ENCODE data around the gene RBBP8. TPM values are rescaled to one million over a fixed set of nuclear protein-coding genes. Genes with fewer than 3 reads are reported as not detected.

Gene RBBP8
- total and polyA plus RNA-seq, 7 experiments from 2014 or later, result 0.59 to 55.8 (median 2.2) TPM

DNA sequence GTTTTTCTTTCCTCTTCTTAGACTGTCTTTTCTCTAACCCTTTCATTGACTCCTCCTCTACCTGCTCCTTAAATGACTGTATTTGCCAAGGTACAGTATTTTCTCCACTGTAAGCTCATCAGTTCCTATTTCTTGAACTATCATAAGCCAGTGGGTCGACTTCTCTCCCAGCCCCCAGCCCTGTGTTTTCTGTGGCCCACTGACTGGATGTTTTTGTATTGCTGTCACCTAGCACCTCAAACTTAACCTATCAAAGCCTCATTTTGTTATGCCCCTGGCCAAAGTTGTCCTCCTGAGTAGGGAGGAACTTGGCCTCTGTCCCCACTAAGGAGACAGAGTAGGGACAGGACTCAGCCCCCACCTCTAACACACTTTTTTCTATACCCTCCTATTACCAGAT lies 136.8 kb downstream of the RBBP8 start:
- H3K9me3 Mint-ChIP-seq, result peaks cover 0 to 25% (median 5%) of the 10 kb centered on the region in 11 donors
- H3K4me1 ChIP-seq (ENCODE audit: control insufficient read depth in 2 of 2, insufficient read depth in 2 of 2, low read length in 2 of 2), result peaks cover 44 to 50% of the 10 kb centered on the region in 2 donors
- peak overlapping the region in 8 of 9 donors; percentile 74 to 92 (median 88) for H3K27ac Mint-ChIP-seq
- ChIA-PET CTCF (no interaction called here), POLR2A (no interaction called here)
- peaks cover 46 to 87% (median 74%) of the 10 kb centered on the region in 7 donors for H3K4me1 Mint-ChIP-seq
- no peak for ATAC-seq
- H3K4me3 Mint-ChIP-seq, result peak overlapping the region; percentile 52 to 89 (median 74)
- H3K36me3 Mint-ChIP-seq, result peaks cover 0 to 34% (median 5%) of the 10 kb centered on the region in 5 donors
- H3K9me3 ChIP-seq (ENCODE audit: control insufficient read depth in 2 of 3, low read length in 3 of 3), result no peaks in the 10 kb centered on the region
- no peak overlapping the region for H3K4me3 ChIP-seq (ENCODE audit: low read length)
- no peaks in the 10 kb centered on the region for H3K27me3 ChIP-seq (ENCODE audit: control insufficient read depth in 2 of 2, insufficient read depth in 2 of 2, low read length in 2 of 2)
- H3K27me3 Mint-ChIP-seq, result peaks cover 0 to 3% (median 0%) of the 10 kb centered on the region in 5 donors
- H3K27ac ChIP-seq (ENCODE audit: low read depth, low read length), result no peak overlapping the region
- no peaks in the 10 kb centered on the region for H3K36me3 ChIP-seq (ENCODE audit: control insufficient read depth in 2 of 3, insufficient read depth in 3 of 3, low read length in 3 of 3)
- intact Hi-C loops (cut with micrococcal nuclease), result loop anchor here (2.0 to 10.0 kb wide), 11 partner anchors 38 to 1455 kb away; partner anchors contain the start of genes NPC1 (in 2 of the 2), RIOK3 (in 1 of the 2), SNRPD1 (in 1 of the 2) and TTC39C (in 1 of the 2)
- DNase-seq, result peak in 1 of 9 donors; percentile 31

DNA sequence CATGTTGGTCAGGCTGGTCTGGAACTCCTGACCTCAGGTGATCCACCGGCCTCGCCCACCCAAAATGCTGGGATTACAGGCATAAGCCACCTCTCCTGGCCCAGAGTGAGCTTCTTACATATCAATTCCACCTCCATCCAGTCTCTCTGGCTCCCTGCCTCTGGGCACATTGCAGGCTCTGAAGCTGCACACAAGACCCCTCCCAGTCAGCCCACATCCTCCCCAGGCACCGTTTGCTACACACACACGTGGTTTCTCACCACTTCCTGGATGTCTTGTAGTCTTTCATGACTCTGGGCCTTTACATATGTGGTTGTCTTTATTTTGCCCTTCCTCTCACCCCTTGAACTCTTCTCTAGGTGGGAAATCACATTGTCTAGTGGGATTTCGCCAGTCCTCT lies 138.2 kb downstream of the RBBP8 start:
- peak overlapping the region; percentile 69 to 94 (median 91) for H3K27ac Mint-ChIP-seq
- H3K27ac ChIP-seq (ENCODE audit: low read depth, low read length), result peak overlapping the region; percentile 18
- CTCF ChIA-PET, result interaction anchor here (0.7 to 1.4 kb wide), 2 partner anchors 38 to 40 kb away, joined by 3 read pairs; no protein-coding TSS in a partner anchor

DNA sequence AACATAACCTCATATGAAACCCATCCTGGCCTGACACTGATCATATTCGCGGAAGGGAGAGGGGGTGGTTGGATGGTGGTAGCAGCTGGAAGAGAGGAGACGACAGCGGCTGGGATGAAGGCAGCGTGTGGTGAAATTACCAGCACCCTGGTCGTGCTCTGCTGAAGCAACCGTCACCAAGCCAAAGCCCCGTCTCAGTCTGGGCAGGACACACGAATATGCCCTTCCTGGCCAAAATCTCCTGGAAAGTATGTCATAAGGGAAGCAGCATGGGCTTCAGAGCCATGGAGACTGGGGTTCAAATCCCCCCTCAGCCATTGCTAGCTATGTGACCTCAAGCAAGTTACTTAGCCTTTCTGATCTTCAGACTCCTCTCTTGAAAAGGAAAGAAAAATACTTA lies 139.0 kb downstream of the RBBP8 start:
- H3K27ac Mint-ChIP-seq, result peak overlapping the region in 8 of 9 donors; percentile 69 to 94 (median 90)
- ChIA-PET POLR2A (interaction anchor here (0.9 to 1.3 kb wide), 2 partner anchors 12 to 20 kb away, joined by 3 to 4 read pairs; no protein-coding TSS in a partner anchor), CTCF (interaction anchor here (0.7 kb wide), 1 partner anchor 39 kb away, joined by 3 read pairs; no protein-coding TSS in a partner anchor)
- no peak for ATAC-seq
- Histone ChIP-seq H3K9me3 (ENCODE audit: control insufficient read depth in 2 of 3, low read length in 3 of 3) (no peaks in the 10 kb centered on the region), H3K36me3 (ENCODE audit: control insufficient read depth in 2 of 3, insufficient read depth in 3 of 3, low read length in 3 of 3) (no peaks in the 10 kb centered on the region), H3K27me3 (ENCODE audit: control insufficient read depth in 2 of 2, insufficient read depth in 2 of 2, low read length in 2 of 2) (no peaks in the 10 kb centered on the region), H3K27ac (ENCODE audit: low read depth, low read length) (no peak overlapping the region), H3K4me3 (ENCODE audit: low read length) (peak overlapping the region; percentile 12), H3K4me1 (ENCODE audit: control insufficient read depth in 2 of 2, insufficient read depth in 2 of 2, low read length in 2 of 2) (peaks cover 44 to 50% of the 10 kb centered on the region in 2 donors)
- peaks cover 0 to 3% (median 0%) of the 10 kb centered on the region in 5 donors for H3K27me3 Mint-ChIP-seq
- peaks cover 44 to 78% (median 73%) of the 10 kb centered on the region in 7 donors for H3K4me1 Mint-ChIP-seq
- peak overlapping the region in 9 of 10 donors; percentile 73 to 91 (median 80) for H3K4me3 Mint-ChIP-seq
- peaks cover 0 to 28% (median 3%) of the 10 kb centered on the region in 5 donors for H3K36me3 Mint-ChIP-seq
- DNase-seq, result no peak
- intact Hi-C loops (cut with micrococcal nuclease), result loop anchor here (5.0 to 10.0 kb wide), 4 partner anchors 40 to 1457 kb away; partner anchors contain the start of genes NPC1 (in 1 of the 2) and SNRPD1 (in 1 of the 2)
- H3K9me3 Mint-ChIP-seq, result peaks cover 0 to 17% (median 3%) of the 10 kb centered on the region in 11 donors

More for the DNA sequence above, 138.2 kb downstream of the RBBP8 start:
- H3K4me3 ChIP-seq (ENCODE audit: low read length), result peak overlapping the region; percentile 12
- H3K36me3 ChIP-seq (ENCODE audit: control insufficient read depth in 2 of 3, insufficient read depth in 3 of 3, low read length in 3 of 3), result no peaks in the 10 kb centered on the region
- Mint-ChIP-seq H3K4me3 (peak overlapping the region; percentile 73 to 91 (median 78)), H3K4me1 (peaks cover 46 to 83% (median 77%) of the 10 kb centered on the region in 7 donors), H3K36me3 (peaks cover 0 to 30% (median 4%) of the 10 kb centered on the region in 5 donors), H3K27me3 (peaks cover 0 to 3% (median 0%) of the 10 kb centered on the region in 5 donors), H3K9me3 (peaks cover 0 to 23% (median 5%) of the 10 kb centered on the region in 11 donors)
- H3K27me3 ChIP-seq (ENCODE audit: control insufficient read depth in 2 of 2, insufficient read depth in 2 of 2, low read length in 2 of 2), result no peaks in the 10 kb centered on the region
- intact Hi-C loops (cut with micrococcal nuclease), result loop anchor here (1.0 to 10.0 kb wide), 15 partner anchors 22 to 1456 kb away; partner anchors contain the start of genes NPC1 (in 2 of the 2), RBBP8 (in 1 of the 2), RIOK3 (in 1 of the 2) and SNRPD1 (in 1 of the 2)
- DNase-seq, result peak; percentile 49 to 94 (median 92)
- peak; percentile 99 for ATAC-seq
- POLR2A ChIA-PET, result interaction anchor here (0.7 to 1.3 kb wide), 3 partner anchors 20 to 21 kb away, joined by 3 to 4 read pairs (median 4); no protein-coding TSS in a partner anchor
- H3K4me1 ChIP-seq (ENCODE audit: control insufficient read depth in 2 of 2, insufficient read depth in 2 of 2, low read length in 2 of 2), result peaks cover 44 to 50% of the 10 kb centered on the region in 2 donors
- H3K9me3 ChIP-seq (ENCODE audit: control insufficient read depth in 2 of 3, low read length in 3 of 3), result no peaks in the 10 kb centered on the region

DNA sequence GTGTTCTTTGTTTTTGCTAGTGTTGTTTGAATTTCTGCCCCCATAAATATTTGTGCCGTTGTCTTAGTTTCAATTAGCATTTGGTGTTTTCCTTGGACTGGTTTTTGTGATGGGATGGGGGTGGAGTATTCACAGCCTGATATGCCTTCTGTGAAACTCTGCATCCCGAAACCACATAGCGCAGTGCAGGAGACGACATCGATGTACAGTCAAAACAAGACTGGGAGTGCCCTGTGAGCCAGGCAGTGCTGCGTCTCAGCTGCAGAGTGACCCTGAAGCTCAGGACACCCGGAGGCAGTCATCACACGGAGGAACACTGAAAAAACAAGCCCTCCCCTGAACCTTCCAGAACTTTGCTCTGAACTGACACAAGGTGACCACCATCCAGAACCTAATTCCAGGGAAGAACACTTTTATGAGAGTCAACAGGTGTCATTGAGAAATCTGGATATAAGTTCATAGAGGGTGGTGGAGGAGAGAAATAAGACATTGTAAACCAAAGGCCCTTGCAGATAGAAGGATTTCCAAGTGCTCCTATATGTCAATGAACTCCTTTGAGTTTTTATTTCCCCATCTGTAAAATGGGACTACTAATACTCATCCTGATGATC lies 141.0 kb downstream of the RBBP8 start:
- Mint-ChIP-seq H3K4me3 (no peak overlapping the region), H3K27me3 (peaks cover 0 to 3% (median 0%) of the 10 kb centered on the region in 5 donors), H3K36me3 (peaks cover 0 to 17% (median 0%) of the 10 kb centered on the region in 5 donors), H3K27ac (no peak overlapping the region), H3K9me3 (peaks cover 0 to 10% (median 0%) of the 10 kb centered on the region in 11 donors), H3K4me1 (peaks cover 51 to 79% (median 76%) of the 10 kb centered on the region in 7 donors)
- DNase-seq (no peak), ATAC-seq (no peak)
- ChIA-PET CTCF (interaction anchor here (0.6 kb wide), 1 partner anchor 920 kb away, joined by 3 read pairs; no protein-coding TSS in a partner anchor), POLR2A (no interaction called here)
- intact Hi-C loops (cut with micrococcal nuclease), result loop anchor here (5.0 to 10.0 kb wide), 4 partner anchors 42 to 1459 kb away; partner anchors contain the start of genes NPC1 (in 1 of the 2) and SNRPD1 (in 1 of the 2)
- Histone ChIP-seq H3K36me3 (ENCODE audit: control insufficient read depth in 2 of 3, insufficient read depth in 3 of 3, low read length in 3 of 3) (no peaks in the 10 kb centered on the region), H3K27me3 (ENCODE audit: control insufficient read depth in 2 of 2, insufficient read depth in 2 of 2, low read length in 2 of 2) (no peaks in the 10 kb centered on the region), H3K27ac (ENCODE audit: low read depth, low read length) (no peak overlapping the region), H3K4me3 (ENCODE audit: low read length) (no peak overlapping the region), H3K4me1 (ENCODE audit: control insufficient read depth in 2 of 2, insufficient read depth in 2 of 2, low read length in 2 of 2) (peaks cover 39 to 52% of the 10 kb centered on the region in 2 donors), H3K9me3 (ENCODE audit: control insufficient read depth in 2 of 3, low read length in 3 of 3) (no peaks in the 10 kb centered on the region)

Other genes with a start within 250 kb of the RBBP8 start
- 1 to 10 TPM in 1 of 5 experiments, under 1 TPM in 3, not detected in 1; 0.11 to 5.7 (median 0.58) TPM for gene CABLES1, start 202.2 kb downstream of the RBBP8 start, total RNA-seq
- not detected for gene CABLES1, start 202.2 kb downstream of the RBBP8 start, polyA plus RNA-seq